ENCODE results near the gene LEF1.
A peak's percentile ranks its signal among the peaks of the same experiment; 100 is the strongest.

Gene LEF1

DNA sequence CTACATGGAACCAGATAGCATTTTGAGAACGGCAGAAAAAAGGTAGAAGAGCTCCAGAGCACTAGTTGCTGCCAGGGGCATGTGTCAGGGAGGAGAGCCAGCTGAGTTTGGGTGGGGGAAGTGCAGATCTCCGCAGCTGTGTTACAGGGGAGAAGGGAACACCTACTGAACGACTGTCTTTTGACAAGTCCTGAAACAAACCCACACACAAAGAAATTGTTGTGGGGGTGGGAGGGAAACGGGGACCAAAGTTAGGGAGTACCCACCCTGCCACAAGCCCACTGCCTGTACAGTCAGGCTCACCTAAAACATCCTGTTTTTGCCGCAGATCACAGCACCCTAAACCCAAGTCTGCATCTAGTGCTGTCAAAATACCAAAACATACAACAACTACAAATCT, 55.5 kb downstream of the LEF1 start:
- no peak for DNase-seq (ENCODE audit: low read depth in 2 of 3, low spot score in 1 of 3)

DNA sequence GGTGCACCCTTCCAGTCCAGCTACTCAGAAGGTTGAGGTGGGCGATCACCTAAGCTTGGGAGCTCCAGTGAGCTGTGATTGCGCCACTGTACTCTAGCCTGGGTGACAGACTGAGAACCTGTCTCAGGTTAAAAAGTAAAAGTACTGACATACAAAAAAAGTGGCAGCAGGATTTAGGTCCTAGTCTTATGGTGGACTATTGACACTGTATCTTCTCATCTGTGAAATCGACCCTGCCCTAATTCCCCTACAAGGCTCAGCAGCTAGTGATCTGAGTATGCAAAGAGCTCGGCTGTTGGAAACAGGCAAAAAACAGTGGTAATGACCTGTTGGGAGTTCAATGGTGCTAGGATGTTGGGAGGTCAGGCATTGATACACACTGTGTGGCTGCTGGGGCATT, 57.0 kb downstream of the LEF1 start:
- no peak for DNase-seq (ENCODE audit: low read depth in 2 of 3, low spot score in 1 of 3)

DNA sequence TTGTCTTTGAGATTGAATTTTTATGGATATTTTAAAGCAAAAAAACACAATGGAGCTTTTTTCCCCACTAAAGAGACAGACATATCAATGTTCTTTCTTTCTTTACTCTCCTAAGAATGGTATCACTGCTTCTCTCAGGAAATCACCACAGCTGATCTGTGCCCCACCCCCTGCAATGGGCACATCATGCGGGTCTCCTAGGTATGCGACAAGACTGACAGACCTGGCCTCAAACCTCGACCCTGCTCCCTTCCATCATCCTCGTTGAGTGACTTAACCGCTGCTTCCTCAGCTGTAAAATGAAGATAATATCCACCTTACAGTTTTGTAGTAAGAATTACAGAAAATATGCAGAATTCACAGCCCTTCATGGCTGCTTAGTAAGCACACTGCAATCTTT, 58.3 kb downstream of the LEF1 start:
- no peak for DNase-seq (ENCODE audit: low read depth in 2 of 3, low spot score in 1 of 3)

DNA sequence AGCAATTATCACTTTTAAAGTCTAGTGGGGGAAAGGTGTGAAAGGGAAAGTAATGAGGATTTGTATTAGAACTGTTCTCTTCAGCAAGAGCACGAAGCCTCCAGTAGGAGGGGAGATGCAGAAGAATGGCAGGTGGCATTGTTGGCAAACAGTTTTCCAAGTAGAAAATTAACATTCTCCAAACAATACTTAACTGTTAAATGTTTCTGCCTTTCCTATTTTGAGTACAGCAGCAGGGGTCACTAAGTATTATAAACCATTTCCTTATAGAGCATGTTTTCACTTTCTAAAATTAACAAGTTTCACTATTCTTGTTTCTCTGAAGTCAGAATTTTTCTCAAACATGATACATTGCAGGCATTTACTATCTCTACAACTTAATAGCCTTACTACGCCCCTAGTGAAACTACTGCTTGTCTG, 58.7 kb downstream of the LEF1 start:
- DNase-seq (ENCODE audit: low read depth in 2 of 3, low spot score in 1 of 3): no peak

DNA sequence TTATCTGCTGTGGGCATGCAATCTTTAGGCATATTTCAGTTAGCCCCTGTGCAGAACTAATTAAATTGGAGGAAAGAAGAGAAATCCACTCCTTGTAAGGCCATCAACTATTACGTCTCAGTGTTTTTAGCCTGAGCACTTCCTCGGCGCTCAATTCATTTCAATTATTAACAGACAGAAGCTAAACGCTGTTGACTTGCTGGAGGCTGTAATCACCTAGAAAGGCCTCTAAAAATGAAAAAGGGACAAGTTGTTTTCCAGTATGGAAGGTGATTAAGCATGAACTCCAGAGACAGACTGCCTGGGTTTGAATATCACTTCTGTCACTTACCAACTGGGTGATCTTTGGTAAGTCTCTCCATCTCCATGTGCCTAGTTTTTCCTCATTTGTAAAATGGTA, 59.6 kb downstream of the LEF1 start:
- DNase-seq (ENCODE audit: low read depth in 2 of 3, low spot score in 1 of 3): no peak

DNA sequence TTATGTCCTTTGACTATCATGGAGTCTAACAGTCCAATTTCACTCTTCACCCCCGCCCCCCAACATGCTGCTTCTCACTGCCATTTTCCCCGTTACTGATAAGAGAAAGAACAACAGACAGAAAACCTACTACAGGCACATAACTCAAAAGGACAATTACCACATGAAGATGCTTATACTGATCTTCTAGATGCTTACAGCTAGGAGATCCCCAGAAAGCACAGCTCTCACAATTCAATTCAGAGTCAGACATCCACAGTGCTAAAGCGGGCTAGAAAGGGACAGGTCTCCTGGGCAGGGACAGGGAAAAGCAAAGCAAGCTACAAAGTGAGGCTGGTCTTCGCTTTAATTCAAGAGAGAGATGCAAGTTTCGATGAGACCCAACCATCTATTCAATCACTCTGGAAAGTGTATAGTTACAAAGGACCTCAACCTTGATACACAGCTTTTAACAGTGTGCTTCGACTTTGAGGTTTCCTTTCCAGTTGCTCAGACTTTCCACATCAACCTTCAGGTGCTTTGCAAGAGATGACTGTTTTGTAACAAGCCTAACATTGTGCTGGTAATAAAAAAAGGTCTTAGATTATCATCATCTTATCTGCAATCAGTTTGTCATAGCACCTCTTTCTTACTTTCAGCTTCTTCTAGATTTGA, 60.9 kb downstream of the LEF1 start:
- DNase-seq (ENCODE audit: low read depth in 2 of 3, low spot score in 1 of 3): peak in 2 of 3 donors; percentile 26 to 56

DNA sequence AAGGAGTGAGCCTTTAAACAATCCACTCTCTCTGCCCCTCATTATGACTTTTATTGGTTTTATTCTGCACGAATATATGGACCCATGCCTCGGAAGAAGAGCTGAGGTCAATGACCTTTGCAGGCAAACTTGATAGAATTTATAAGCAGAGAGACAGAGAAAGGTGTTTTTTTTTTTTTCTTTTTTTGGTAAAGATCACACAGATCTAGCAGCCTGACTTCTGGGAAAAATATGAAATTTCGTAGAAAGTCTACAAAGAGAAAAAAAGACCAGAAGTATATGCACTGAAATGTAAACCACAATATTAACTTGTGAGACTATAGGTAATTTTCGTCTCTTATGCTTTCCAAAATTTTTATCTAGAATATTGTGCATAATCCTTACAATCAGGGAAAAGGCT, 61.6 kb downstream of the LEF1 start:
- DNase-seq (ENCODE audit: low read depth in 2 of 3, low spot score in 1 of 3): no peak

DNA sequence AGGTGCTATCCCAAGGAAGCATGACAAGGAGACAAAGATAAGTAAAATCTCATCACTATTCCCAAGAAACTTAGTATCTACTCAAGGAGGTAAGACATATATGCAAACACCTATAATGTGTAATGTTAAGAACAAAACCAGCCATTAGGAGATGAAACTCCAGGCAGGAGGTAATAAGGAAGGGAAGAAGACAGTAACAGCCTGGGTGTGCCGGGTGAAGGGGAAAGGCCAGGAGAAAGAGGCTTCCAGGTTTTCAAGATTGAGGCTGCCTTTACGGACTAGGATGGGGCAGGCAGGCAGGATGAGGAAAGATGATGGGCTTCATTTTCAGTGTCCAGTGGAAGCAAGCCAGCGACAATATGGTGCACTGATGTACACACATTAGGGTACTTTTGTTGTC, 62.5 kb downstream of the LEF1 start:
- DNase-seq (ENCODE audit: low read depth in 2 of 3, low spot score in 1 of 3): no peak

DNA sequence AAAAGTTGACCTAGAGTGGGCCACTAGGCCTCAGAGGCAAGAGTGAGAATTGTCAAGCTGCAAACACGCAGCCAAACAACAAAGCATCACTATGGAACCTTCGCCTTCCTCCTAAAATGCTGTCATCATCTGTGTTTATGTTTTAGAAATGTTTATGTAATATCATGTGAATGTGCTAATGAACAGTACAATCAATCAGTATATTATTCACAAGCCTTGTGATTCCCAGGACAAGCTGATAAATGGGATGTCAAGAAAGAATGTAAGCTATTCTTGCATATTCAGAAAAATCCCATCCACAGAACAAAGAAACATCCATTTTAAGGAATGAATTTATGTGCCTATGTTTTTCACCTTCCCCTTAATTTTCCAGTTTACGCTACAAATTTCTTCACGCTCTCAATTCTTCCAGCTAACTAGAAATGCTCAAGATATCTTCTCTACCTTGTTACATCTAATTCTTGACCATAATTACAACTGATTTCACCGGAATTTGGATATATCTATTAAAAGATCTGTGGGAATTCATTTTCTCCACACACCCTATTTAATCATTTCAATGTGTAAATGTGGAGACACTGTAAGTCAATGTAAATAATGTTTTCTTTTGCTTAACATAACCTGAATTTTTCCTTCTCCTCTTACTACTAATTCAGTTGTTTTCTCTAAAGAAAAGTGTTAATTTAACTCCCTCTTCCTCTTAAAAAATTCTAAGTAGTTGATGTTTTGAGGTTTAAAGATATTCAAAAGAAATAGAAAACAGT, 65.5 kb downstream of the LEF1 start:
- DNase-seq (ENCODE audit: low read depth in 2 of 3, low spot score in 1 of 3): no peak

DNA sequence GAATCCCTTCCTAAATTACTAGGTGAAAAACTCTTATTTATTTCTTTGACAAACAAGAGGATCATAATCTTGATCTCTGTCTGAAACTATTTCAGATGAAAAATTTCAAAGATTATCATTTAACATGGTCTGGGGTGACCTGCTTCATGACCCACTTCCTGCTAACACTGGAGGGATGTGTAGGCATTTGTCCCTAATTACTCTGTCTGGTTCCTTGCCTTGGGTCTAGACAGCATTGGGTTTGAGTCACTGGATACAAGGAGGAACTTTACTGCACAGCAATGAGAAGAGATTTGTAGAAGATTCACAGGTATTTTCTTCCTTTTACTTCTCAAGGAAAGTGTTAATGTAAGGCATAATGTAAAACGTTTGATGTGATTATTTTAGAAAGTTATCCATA, 67.9 kb downstream of the LEF1 start:
- no peak for DNase-seq (ENCODE audit: low read depth in 2 of 3, low spot score in 1 of 3)

DNA sequence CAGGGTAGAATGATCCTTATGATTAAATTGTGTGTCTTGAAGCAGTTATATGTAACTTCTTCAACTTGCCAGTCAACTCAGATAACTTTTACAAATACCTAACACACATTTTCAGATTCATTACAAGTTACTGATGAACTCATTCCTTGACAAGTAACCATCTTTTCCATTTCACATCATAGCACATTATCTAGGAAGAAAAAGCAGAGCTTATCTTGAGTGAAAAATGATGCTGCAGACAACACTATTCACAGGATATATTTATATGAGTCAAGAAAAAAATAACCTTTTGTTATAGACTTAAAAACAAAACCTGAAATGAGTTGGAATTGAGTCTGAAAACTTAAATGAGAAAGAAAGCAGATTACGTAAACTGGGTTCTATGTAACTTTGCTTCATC, 68.9 kb downstream of the LEF1 start:
- no peak for DNase-seq (ENCODE audit: low read depth in 2 of 3, low spot score in 1 of 3)

DNA sequence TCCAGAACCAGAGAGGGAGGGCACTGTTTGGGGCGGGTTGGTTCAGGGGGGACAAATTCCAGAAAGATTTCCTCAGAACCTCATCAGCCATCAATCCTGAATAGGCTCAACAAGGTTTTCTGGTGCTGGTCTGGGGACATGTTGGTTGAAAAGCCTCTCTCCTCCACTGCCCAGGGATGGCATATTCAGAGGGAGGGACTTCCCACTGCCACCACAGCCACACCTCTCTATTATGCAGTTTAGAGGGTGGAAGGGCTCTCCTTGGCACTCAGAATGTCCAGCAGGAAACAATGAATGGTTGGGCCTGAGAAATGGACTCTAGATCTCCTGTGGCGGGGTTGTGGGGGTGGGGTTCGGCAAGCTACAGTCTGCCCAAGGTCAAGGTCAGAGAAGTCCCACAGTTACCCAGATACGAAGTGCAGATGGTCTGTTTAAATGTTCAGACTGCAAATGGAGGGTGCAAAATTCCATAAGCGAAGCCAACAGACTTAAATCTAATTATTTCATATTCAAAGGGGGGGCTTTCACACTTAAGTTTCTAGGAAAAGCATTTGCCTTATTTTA, 70.7 kb downstream of the LEF1 start:
- DNase-seq (ENCODE audit: low read depth in 2 of 3, low spot score in 1 of 3): no peak

DNA sequence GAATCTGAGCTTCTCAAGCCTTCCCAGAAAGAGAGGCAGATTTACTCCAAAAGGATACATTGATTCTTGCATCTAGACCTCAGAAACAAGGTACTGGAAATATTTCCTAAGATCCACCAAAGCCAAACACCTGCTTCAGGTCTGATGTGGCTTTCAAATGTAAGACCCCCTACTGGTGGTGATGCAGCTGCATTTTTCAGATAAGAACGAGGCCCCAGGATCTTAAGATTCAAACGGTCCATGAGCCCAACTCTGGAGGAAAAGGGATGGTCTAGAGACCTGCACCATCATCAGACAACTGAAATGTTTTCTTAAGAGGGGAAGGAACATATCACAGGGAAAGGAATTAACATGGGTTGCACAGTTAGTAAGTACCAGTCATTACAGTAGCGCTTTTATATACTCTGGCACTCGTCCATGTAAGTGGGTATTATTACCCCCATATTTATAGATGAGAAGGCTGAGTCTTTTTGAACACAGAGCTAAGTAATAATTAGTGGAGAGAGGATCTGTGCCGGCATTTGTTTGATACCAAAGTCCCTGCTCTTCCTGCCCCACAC, 73.7 kb downstream of the LEF1 start:
- DNase-seq (ENCODE audit: low read depth in 2 of 3, low spot score in 1 of 3): no peak

DNA sequence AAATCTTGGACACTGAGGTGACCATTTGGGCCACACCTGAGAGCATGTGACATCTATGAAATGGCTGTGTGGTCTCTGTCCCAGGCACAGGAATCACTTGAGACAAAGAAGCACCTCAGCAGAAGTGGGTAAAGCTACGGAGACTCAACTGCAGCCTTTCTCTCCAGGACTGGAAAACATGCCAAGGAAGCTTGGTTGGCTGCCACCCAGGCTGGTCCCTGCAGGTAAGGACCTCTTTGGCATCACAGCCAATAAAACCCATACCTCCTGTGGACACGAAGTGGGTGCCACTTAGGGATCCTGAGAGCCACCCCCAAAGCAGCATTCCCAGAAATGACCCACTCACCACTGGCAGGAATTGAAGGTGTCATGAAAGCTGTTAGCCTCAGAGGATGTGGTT, 74.6 kb downstream of the LEF1 start:
- DNase-seq (ENCODE audit: low read depth in 2 of 3, low spot score in 1 of 3): no peak

DNA sequence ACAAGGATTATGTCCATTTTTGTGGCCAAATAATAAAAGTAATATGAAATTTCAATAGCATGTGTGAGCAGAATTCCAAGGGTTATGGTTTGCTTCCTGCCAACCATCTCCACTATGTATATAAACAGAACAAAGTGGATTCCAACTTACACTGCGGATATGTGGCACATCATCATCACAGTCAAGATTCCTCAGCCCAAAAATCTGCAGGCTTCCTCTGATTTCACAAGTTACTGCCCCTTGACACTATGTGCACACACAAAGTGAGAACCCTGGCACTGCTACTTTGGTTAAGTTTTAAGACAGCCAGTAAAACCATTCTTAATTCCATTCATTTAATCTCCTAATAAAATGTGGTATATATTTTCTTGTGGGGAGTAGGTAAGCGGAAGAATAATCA, 76.4 kb downstream of the LEF1 start:
- DNase-seq (ENCODE audit: low read depth in 2 of 3, low spot score in 1 of 3): no peak

DNA sequence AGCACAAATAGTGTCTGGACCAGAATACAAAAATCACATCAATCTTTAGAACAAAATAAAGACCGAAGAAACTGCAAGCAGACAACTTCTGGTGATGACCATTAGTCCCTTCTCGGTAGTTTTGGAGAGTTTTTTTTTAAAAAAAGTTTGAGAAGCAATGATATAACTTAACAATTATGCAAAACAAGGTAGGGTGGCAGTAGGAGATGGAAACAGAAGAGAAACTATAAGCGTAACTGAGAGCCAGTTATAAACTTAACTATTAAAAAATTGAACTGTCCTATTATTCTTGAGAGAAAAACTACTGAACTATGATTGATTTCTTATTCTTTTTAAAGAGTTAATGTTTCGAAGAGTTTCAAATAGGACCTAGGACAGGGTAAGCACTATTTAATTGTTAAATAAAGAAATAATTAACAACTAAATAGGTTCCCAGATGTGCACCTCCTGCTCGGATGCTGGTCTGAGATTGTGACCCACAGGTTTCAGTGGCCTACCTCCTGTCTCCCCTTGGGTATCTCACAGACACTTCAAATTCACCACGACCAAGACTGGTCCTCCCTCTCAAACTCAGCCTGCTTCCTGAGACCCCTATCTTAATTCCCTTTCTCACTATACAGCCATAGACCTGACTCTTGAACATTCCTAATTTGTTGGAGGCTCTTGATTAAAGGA, 81.3 kb downstream of the LEF1 start:
- DNase-seq (ENCODE audit: low read depth in 2 of 3, low spot score in 1 of 3): no peak

DNA sequence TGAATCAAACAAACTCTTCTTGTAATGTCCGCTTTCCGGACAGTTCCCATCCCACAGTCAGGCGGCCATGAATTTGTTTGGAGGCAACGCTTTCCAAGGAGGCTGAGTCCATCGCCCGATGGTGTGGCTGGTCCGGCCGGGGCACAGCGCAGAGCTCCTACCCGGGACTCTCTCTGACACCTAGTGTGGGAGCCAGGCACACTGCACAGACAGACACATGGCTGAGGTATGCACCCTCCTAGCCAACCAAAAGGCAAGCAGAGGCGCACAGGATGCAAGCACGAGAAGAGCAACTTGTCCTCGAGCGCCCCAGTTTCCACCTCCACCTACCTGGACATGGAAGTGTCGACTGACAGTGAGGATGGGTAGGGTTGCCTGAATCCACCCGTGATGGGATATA, 87.5 kb downstream of the LEF1 start:
- DNase-seq (ENCODE audit: low read depth in 2 of 3, low spot score in 1 of 3): no peak

DNA sequence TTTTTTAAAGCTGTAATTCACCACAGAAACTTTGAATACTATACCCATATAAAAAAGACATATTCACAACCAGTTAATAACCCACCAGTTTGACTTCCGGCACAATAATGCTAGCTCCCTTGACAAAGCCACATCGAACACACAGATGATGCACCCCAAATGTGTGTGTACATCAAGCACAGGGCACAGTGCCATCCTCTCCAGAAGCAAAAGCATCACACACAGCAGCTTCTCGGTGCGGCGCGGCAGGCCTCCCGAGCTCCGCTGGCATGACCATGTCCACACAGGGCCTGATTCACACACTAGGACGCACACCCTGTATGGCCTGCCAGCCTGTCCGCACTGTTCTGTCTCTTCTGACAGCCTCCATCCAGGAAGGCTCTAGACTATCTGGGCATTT, 88.0 kb downstream of the LEF1 start:
- no peak for DNase-seq (ENCODE audit: low read depth in 2 of 3, low spot score in 1 of 3)

DNA sequence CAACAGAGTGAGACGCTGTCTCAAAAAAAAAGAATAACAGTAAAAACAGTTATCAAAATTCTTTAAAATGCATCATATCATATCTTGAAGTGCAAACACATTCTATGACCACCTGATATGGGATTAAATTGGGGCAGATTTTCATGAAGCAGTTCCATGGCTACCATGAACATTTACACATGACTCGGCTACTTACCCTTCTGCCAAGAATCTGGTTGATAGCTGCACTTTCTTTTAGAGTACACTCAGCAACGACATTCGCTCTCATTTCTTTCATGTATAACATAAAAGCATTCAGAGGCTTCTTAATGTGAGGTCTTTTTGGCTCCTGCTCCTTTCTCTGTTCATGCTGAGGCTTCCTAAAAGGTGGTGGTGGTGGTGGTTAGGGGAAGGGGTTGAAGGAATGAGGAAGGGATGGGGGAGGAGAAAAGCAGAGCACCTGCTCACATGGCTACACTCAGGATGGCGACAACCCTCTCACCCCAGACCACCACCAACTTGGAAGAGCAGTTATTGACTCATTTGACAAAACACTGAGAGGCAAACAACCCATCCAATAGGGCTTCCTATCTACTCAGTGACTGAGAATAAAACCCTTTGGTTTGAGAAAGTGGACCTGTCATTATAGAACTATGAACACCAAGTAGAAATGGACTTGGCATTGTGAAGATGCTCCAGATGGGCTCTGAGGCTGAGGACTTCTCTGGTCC, 90.6 kb downstream of the LEF1 start:
- DNase-seq (ENCODE audit: low read depth in 2 of 3, low spot score in 1 of 3): no peak

DNA sequence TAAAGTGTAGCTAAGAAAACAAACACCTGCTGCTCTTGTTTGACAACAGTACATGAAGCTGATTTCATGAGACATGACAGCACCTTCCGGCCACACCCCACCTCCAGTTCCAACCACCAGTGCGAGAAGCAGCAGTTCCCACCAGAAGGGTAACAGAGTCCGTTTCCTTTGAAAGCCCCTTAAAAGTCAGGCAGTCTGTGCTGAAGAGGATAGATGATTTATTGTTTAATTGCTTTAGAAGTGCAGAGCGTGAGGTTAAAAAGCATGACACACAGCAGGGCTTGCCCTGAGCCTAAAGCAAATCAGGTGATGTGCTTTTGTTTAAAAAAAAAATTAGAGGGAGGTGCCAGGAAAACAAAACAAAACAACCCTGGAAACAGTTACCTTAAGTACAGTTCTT, 96.4 kb downstream of the LEF1 start:
- peak in 1 of 3 donors; percentile 23 for DNase-seq (ENCODE audit: low read depth in 2 of 3, low spot score in 1 of 3)

DNA sequence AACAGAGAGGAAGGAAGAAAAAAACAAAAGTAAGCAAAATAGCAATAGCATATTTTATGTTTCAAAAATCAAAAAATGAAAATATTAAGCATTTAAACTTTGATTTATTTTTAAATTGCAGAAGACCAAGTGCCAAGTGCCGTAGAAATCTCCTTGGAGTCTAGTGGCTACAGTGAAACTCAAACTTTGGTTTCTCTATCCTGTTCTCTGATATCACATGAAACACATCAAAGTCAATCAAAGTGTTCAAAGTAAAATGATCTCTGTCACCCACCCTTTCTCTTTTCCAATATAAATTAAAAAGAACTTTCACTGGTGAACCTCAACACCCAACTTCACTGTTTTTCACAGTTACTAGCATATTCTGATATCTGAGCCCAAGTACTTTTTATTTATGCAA, 98.0 kb downstream of the LEF1 start:
- no peak for DNase-seq (ENCODE audit: low read depth in 2 of 3, low spot score in 1 of 3)
